GM21447 (cell line): ENCODE results near the gene SPSB3.

Experiments
- ATAC-seq: cut with Tn5 transposase; IDR thresholded peaks from one replicate; pipeline ENCODE4 v1.9.1; 2021; ENCODE audit not compliant: unreplicated experiment

The SPSB3 gene

GRCh38 chr16:1775846-1776671, 6.3 kb downstream of the SPSB3 start:
- ATAC-seq = no peak

- no peak for ATAC-seq
Observed at GRCh38 chr16:1775006-1775845, 7.1 kb downstream of the SPSB3 start.

GRCh38 chr16:1774448-1774780, 8.0 kb downstream of the SPSB3 start:
- ATAC-seq = no peak

- ATAC-seq = no peak
Observed at GRCh38 chr16:1773703-1774447, 8.5 kb downstream of the SPSB3 start.

- ATAC-seq = peak; percentile 33
Observed at GRCh38 chr16:1772908-1773702, 9.3 kb downstream of the SPSB3 start, which contains the start of gene MRPS34. TSS of gene MRPS34 (minus strand) at chr16:1773134. CDS start at chr16:1773119, 15 bp downstream.

GRCh38 chr16:1772362-1772907, 9.9 kb downstream of the SPSB3 start, which contains the start of gene EME2:
TSS of gene EME2 (plus strand) at chr16:1772810. CDS start at chr16:1773228, 418 bp downstream.
- ATAC-seq = no peak

GRCh38 chr16:1771864-1772361, 10.5 kb downstream of the SPSB3 start:
- ATAC-seq = no peak

- ATAC-seq = no peak
Observed at GRCh38 chr16:1771188-1771863, 11.0 kb downstream of the SPSB3 start, which contains the start of gene NME3. TSS of gene NME3 (minus strand) at chr16:1771543. CDS start at chr16:1771534, 9 bp downstream.

GRCh38 chr16:1770328-1771187, 11.8 kb downstream of the SPSB3 start:
- ATAC-seq = no peak

GRCh38 chr16:1769402-1770300, 12.7 kb downstream of the SPSB3 start:
- no peak for ATAC-seq

GRCh38 chr16:1768767-1769401, 13.5 kb downstream of the SPSB3 start:
- ATAC-seq = no peak

GRCh38 chr16:1768061-1768766, 14.2 kb downstream of the SPSB3 start:
- ATAC-seq = no peak

GRCh38 chr16:1767116-1767994, 15.0 kb downstream of the SPSB3 start:
- no peak for ATAC-seq

GRCh38 chr16:1766701-1767100, 15.7 kb downstream of the SPSB3 start:
- no peak for ATAC-seq

- ATAC-seq = no peak
Observed at GRCh38 chr16:1766231-1766630, 16.1 kb downstream of the SPSB3 start.
